Mesendoderm (in vitro differentiated cells): ENCODE results near the gene SHROOM3.

Source experiments
- DNase-seq: peaks from one replicate; pipeline ENCODE4 v3.0.0; 2013
- H2AK5ac ChIP-seq: 2 replicates; pipeline ENCODE4 v1.6.1; 2013; ENCODE audit warnings: low read length, inconsistent platforms
- H2BK120ac ChIP-seq: 2 replicates; pipeline ENCODE4 v1.6.1; 2013; ENCODE audit warnings: low read depth, mild to moderate bottlenecking, low read length, moderate library complexity, mixed read lengths
- H2BK15ac ChIP-seq: replicated peaks from 2 replicates; pipeline ENCODE4 v1.6.1; 2013; ENCODE audit warnings: low read depth, mild to moderate bottlenecking, moderate library complexity
- H2BK5ac ChIP-seq: 2 replicates; pipeline ENCODE4 v1.6.1; 2013; ENCODE audit warnings: low read length, inconsistent platforms
- H3K18ac ChIP-seq: 2 replicates; pipeline ENCODE4 v1.6.1; 2013; ENCODE audit warnings: mild to moderate bottlenecking, low read length, mixed read lengths
- H3K23ac ChIP-seq: one replicate; pipeline ENCODE4 v1.6.1; 2013; ENCODE audit warnings: low read length
- H3K27ac ChIP-seq: 2 replicates; pipeline ENCODE4 v1.5.1; 2013; ENCODE audit warnings: low read depth, mild to moderate bottlenecking, inconsistent platforms, low read length, moderate library complexity
- H3K27me3 ChIP-seq: 2 replicates; pipeline ENCODE4 v1.6.1; 2013; ENCODE audit warnings: low read length, control low read depth, mild to moderate bottlenecking, inconsistent platforms; ENCODE audit not compliant: insufficient read depth, poor library complexity
- H3K36me3 ChIP-seq: 2 replicates; pipeline ENCODE4 v1.6.1; 2013; ENCODE audit warnings: low read length, inconsistent platforms; ENCODE audit not compliant: control insufficient read depth, insufficient read depth
- H3K4ac ChIP-seq: one replicate; pipeline ENCODE4 v1.6.1; 2013; ENCODE audit warnings: low read depth, mild to moderate bottlenecking, low read length, moderate library complexity
- H3K4me1 ChIP-seq: 2 replicates; pipeline ENCODE4 v1.6.1; 2013; ENCODE audit warnings: low read depth, low read length, inconsistent platforms; ENCODE audit not compliant: control insufficient read depth
- H3K4me2 ChIP-seq: 2 replicates; pipeline ENCODE4 v1.6.1; 2013; ENCODE audit warnings: low read length
- H3K4me3 ChIP-seq: 2 replicates; pipeline ENCODE4 v1.5.1; 2013; ENCODE audit warnings: mild to moderate bottlenecking, low read length
- H3K56ac ChIP-seq: one replicate; pipeline ENCODE4 v1.6.1; 2013; ENCODE audit warnings: low read length
- H3K79me1 ChIP-seq: 2 replicates; pipeline ENCODE4 v1.6.1; 2013; ENCODE audit warnings: low read length, inconsistent platforms
- H3K79me2 ChIP-seq: 2 replicates; pipeline ENCODE4 v1.6.1; 2013; ENCODE audit warnings: mild to moderate bottlenecking, low read length; ENCODE audit not compliant: control insufficient read depth, insufficient read depth
- H3K9ac ChIP-seq: 2 replicates; pipeline ENCODE4 v1.6.1; 2013; ENCODE audit warnings: low read length, inconsistent platforms
- H4K5ac ChIP-seq: one replicate; pipeline ENCODE4 v1.6.1; 2013; ENCODE audit warnings: low read length
- H4K8ac ChIP-seq: one replicate; pipeline ENCODE4 v1.6.1; 2013; ENCODE audit warnings: low read depth, mild to moderate bottlenecking, control low read depth, low read length, moderate library complexity
- WGBS: extraction: QIAGEN DNeasy Blood & Tissue Kit; methylation state at CpG from one replicate; pipeline ENCODE4 v1.1.7; 2013; ENCODE audit warnings: low lambda C conversion rate, missing lambda C conversion rate; ENCODE audit not compliant: insufficient coverage; ENCODE audit errors: extremely low coverage; 5-methylcytosine and 5-hydroxymethylcytosine counted together

The SHROOM3 gene

GRCh38 chr4:76562836-76563453 is 127.9 kb downstream of the SHROOM3 start:
- Histone ChIP-seq H3K79me2 (no peaks in the 10 kb centered on the region), H2BK15ac (no peak overlapping the region), H3K27ac (no peak overlapping the region), H3K4me2 (no peak overlapping the region), H2BK5ac (no peak overlapping the region), H3K36me3 (no peaks in the 10 kb centered on the region), H4K5ac (no peak overlapping the region), H3K79me1 (no peaks in the 10 kb centered on the region), H3K4ac (no peak overlapping the region), H3K56ac (no peak overlapping the region), H3K18ac (no peak overlapping the region), H2AK5ac (no peak overlapping the region), H3K23ac (no peak overlapping the region), H3K4me1 (peaks cover 7% of the 10 kb centered on the region), H3K4me3 (no peak overlapping the region), H3K9ac (no peak overlapping the region), H2BK120ac (no peak overlapping the region), H3K27me3 (no peaks in the 10 kb centered on the region), H4K8ac (no peak overlapping the region)
- WGBS: no CpG with 5 or more reads among the region's 4 CpGs
- no peak for DNase-seq

- Histone ChIP-seq H3K4me2 (no peak overlapping the region), H4K5ac (no peak overlapping the region), H2AK5ac (no peak overlapping the region), H3K79me1 (no peaks in the 10 kb centered on the region), H3K27me3 (no peaks in the 10 kb centered on the region), H3K4me1 (peaks cover 7% of the 10 kb centered on the region), H3K79me2 (no peaks in the 10 kb centered on the region), H3K27ac (no peak overlapping the region), H3K36me3 (no peaks in the 10 kb centered on the region), H3K18ac (no peak overlapping the region), H3K23ac (no peak overlapping the region), H4K8ac (no peak overlapping the region), H3K56ac (peak overlapping the region; percentile 7), H3K9ac (no peak overlapping the region), H2BK15ac (no peak overlapping the region), H2BK120ac (no peak overlapping the region), H3K4ac (no peak overlapping the region), H2BK5ac (no peak overlapping the region), H3K4me3 (no peak overlapping the region)
- WGBS: no CpG with 5 or more reads among the region's 7 CpGs
- DNase-seq: no peak
These were observed 128.6 kb downstream of the SHROOM3 start for GRCh38 chr4:76563454-76564122.

DNA sequence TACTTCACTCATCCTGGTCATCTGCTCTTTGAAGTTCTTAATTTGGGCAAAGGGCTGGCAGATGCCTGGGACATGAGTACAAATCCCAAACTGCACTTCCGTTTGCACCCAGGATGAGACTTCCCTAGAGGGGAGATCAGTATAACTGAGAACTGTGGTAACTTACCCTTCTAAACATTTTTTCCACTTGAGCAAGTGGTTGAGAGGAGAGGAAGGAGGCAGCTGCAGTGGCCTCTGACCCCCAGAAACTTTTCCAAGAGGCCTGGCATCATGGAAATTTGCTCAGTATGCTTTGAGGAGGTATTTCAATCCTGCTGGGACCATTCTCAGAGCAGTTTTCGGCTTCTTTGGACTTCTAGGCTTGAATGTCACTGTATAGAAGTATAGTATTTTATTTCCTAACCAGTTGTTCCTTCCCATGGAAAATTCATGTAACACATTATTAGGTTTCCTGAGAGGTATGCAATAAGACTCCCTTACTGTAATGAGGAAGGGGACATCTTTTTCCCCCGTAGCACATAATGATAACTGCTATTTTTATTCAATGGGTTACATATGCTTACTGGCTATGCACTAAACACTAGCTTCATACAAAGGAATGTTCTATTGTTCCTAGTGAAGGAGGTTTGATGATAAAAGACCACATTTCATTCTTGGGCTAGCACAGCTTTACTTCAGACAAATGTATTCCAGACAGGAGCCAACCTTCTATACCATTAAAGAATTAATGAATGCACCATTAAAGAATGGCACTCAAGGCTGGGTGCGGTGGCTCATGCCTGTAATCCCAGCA is 129.3 kb downstream of the SHROOM3 start:
- Histone ChIP-seq H3K79me2 (no peaks in the 10 kb centered on the region), H3K36me3 (no peaks in the 10 kb centered on the region), H3K23ac (no peak overlapping the region), H2BK15ac (no peak overlapping the region), H2BK120ac (no peak overlapping the region), H3K4me1 (no peaks in the 10 kb centered on the region), H3K56ac (peak overlapping the region; percentile 7), H3K4me2 (no peak overlapping the region), H3K18ac (no peak overlapping the region), H2BK5ac (no peak overlapping the region), H3K4ac (no peak overlapping the region), H2AK5ac (no peak overlapping the region), H4K8ac (no peak overlapping the region), H3K4me3 (no peak overlapping the region), H3K27ac (no peak overlapping the region), H3K27me3 (no peaks in the 10 kb centered on the region), H3K79me1 (no peaks in the 10 kb centered on the region), H3K9ac (no peak overlapping the region), H4K5ac (no peak overlapping the region)
- no peak for DNase-seq
- no CpG with 5 or more reads among the region's 4 CpGs for WGBS

- Histone ChIP-seq H3K36me3 (no peaks in the 10 kb centered on the region), H3K4me3 (no peak overlapping the region), H4K5ac (no peak overlapping the region), H3K23ac (no peak overlapping the region), H3K56ac (no peak overlapping the region), H3K4me1 (peaks cover 2% of the 10 kb centered on the region), H3K18ac (no peak overlapping the region), H3K27me3 (no peaks in the 10 kb centered on the region), H2AK5ac (no peak overlapping the region), H3K79me2 (no peaks in the 10 kb centered on the region), H3K9ac (no peak overlapping the region), H3K27ac (no peak overlapping the region), H2BK120ac (no peak overlapping the region), H3K79me1 (no peaks in the 10 kb centered on the region), H3K4me2 (no peak overlapping the region), H4K8ac (no peak overlapping the region), H2BK5ac (no peak overlapping the region), H3K4ac (no peak overlapping the region), H2BK15ac (no peak overlapping the region)
- no CpG with 5 or more reads among the region's 5 CpGs for WGBS
- no peak for DNase-seq
These were observed 133.2 kb downstream of the SHROOM3 start for GRCh38 chr4:76568262-76568661.

DNA sequence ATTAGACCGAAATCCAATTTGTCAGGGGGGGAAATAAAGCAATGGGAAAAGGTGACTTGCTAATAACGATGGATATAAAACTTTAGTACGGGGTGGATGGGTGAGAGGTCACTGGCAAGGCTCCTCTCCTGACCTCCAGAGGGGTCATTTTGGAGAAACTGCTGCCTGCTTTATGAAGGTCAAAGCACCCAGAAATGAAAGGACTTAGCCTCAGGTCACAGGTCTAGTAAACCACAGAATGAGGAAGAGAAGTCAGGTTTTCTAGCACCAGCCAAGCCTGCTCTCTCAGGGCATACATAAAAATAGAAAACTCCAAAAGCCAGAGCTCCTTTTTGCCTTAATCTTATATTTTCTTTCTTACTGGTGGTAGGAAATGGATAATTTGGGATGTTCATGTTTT is 134.2 kb downstream of the SHROOM3 start:
- H3K4me2 ChIP-seq: no peak overlapping the region
- no peak overlapping the region for H3K27ac ChIP-seq

More for the DNA sequence above, 134.2 kb downstream of the SHROOM3 start:
- WGBS: no CpG with 5 or more reads among the region's 3 CpGs
- Histone ChIP-seq H3K36me3 (no peaks in the 10 kb centered on the region), H3K4ac (no peak overlapping the region), H3K79me2 (no peaks in the 10 kb centered on the region), H3K79me1 (no peaks in the 10 kb centered on the region), H3K4me3 (no peak overlapping the region), H3K9ac (no peak overlapping the region), H3K56ac (no peak overlapping the region), H2AK5ac (no peak overlapping the region), H2BK15ac (no peak overlapping the region), H4K5ac (no peak overlapping the region), H3K4me1 (peaks cover 2% of the 10 kb centered on the region), H4K8ac (no peak overlapping the region), H3K27me3 (no peaks in the 10 kb centered on the region), H3K18ac (no peak overlapping the region), H2BK5ac (no peak overlapping the region), H2BK120ac (no peak overlapping the region), H3K23ac (no peak overlapping the region)
- DNase-seq: no peak
